ENCODE results near the gene AMZ2.
"Not testable (repeated sequence)": the region's sequence is repeated elsewhere in the genome, so short reads cannot be mapped to it uniquely, and the experiment has no call there.

The AMZ2 gene

GRCh38 chr17:68205251-68205807 is 42.5 kb upstream of the AMZ2 start:
- Histone ChIP-seq H3K79me2 (ENCODE audit: insufficient read depth, low read length) (peaks cover 13% of the 10 kb centered on the region), H4K20me1 (ENCODE audit: insufficient read depth, low read length) (no peaks in the 10 kb centered on the region), H3K9me2 (ENCODE audit: low read depth, low read length) (no peaks in the 10 kb centered on the region), H3F3A (ENCODE audit: insufficient read depth, low read length) (no peaks in the 10 kb centered on the region), H3K4me1 (ENCODE audit: insufficient read depth, low read length, severe bottlenecking) (peaks cover 32% of the 10 kb centered on the region), H3K27ac (ENCODE audit: low read depth, low read length, poor library complexity, severe bottlenecking) (peak overlapping the region; percentile 81), H3K4me2 (ENCODE audit: low read length) (peak overlapping the region; percentile 99), H3K36me3 (ENCODE audit: insufficient read depth, low read length) (peaks cover 13% of the 10 kb centered on the region), H3K4me3 (ENCODE audit: low read depth, low read length, poor library complexity, severe bottlenecking) (peak overlapping the region; percentile 91), H3K27me3 (ENCODE audit: insufficient read depth, low read length) (no peaks in the 10 kb centered on the region), H3K9me3 (ENCODE audit: low read length) (no peaks in the 10 kb centered on the region), H3K9ac (ENCODE audit: low read length) (peak overlapping the region; percentile 96), H2AFZ (ENCODE audit: low read length) (no peak overlapping the region)
- no peak for TF ChIP-seq EZH2 (IDR thresholded peaks at IDR 0.05; ENCODE audit: borderline replicate concordance, low read length)
- TF ChIP-seq, protein P1, sequence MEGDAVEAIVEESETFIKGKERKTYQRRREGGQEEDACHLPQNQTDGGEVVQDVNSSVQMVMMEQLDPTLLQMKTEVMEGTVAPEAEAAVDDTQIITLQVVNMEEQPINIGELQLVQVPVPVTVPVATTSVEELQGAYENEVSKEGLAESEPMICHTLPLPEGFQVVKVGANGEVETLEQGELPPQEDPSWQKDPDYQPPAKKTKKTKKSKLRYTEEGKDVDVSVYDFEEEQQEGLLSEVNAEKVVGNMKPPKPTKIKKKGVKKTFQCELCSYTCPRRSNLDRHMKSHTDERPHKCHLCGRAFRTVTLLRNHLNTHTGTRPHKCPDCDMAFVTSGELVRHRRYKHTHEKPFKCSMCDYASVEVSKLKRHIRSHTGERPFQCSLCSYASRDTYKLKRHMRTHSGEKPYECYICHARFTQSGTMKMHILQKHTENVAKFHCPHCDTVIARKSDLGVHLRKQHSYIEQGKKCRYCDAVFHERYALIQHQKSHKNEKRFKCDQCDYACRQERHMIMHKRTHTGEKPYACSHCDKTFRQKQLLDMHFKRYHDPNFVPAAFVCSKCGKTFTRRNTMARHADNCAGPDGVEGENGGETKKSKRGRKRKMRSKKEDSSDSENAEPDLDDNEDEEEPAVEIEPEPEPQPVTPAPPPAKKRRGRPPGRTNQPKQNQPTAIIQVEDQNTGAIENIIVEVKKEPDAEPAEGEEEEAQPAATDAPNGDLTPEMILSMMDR (IDR thresholded peaks at IDR 0.05; ENCODE audit: low read length), result peak; percentile 80

- Histone ChIP-seq H3K9ac (ENCODE audit: low read length) (peak overlapping the region; percentile 96), H3K4me1 (ENCODE audit: insufficient read depth, low read length, severe bottlenecking) (peaks cover 25% of the 10 kb centered on the region), H3K36me3 (ENCODE audit: insufficient read depth, low read length) (peaks cover 20% of the 10 kb centered on the region), H3K27ac (ENCODE audit: low read depth, low read length, poor library complexity, severe bottlenecking) (peak overlapping the region; percentile 81), H3F3A (ENCODE audit: insufficient read depth, low read length) (no peaks in the 10 kb centered on the region), H3K9me2 (ENCODE audit: low read depth, low read length) (no peaks in the 10 kb centered on the region), H4K20me1 (ENCODE audit: insufficient read depth, low read length) (no peaks in the 10 kb centered on the region), H2AFZ (ENCODE audit: low read length) (no peak overlapping the region), H3K79me2 (ENCODE audit: insufficient read depth, low read length) (peaks cover 13% of the 10 kb centered on the region), H3K9me3 (ENCODE audit: low read length) (no peaks in the 10 kb centered on the region), H3K4me2 (ENCODE audit: low read length) (peak overlapping the region; percentile 99), H3K27me3 (ENCODE audit: insufficient read depth, low read length) (no peaks in the 10 kb centered on the region), H3K4me3 (ENCODE audit: low read depth, low read length, poor library complexity, severe bottlenecking) (peak overlapping the region; percentile 91)
- no peak for TF ChIP-seq EZH2 (IDR thresholded peaks at IDR 0.05; ENCODE audit: borderline replicate concordance, low read length)
- TF ChIP-seq, protein P1 (IDR thresholded peaks at IDR 0.05; ENCODE audit: low read length), result no peak
These were observed 41.8 kb upstream of the AMZ2 start for GRCh38 chr17:68205808-68206720.

DNA sequence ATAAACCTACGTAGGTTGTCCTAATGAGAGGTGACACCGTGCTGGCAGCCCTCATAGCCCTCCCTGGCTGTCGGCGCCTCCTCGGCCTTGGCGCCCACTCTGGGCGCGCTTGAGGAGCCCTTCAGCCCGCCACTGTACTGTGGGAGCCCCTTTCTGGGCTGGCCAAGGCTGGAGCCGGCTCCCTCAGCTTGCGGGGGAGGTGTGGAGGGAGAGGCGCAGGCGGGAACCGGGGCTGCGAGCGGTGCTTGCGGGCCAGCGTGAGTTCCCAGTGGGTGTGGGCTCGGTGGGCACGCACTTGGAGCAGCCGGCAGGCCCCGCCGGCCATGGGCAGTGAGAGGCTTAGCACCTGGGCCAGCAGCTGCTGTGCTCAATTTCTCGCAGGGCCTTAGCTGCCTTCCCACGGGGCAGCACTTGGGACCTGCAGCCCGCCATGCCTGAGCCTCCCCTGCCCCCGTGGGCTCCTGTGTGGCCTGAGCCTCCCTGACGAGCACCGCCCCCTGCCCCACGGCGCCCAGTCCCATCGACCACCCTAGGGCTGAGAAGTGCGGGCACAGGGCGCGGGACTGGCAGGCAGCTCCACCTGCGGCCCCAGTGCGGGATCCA is 40.1 kb upstream of the AMZ2 start:
- Histone ChIP-seq H3K27me3 (ENCODE audit: insufficient read depth, low read length) (no peaks in the 10 kb centered on the region), H3K4me2 (ENCODE audit: low read length) (peak overlapping the region; percentile 99), H2AFZ (ENCODE audit: low read length) (no peak overlapping the region), H3K36me3 (ENCODE audit: insufficient read depth, low read length) (peaks cover 29% of the 10 kb centered on the region), H4K20me1 (ENCODE audit: insufficient read depth, low read length) (no peaks in the 10 kb centered on the region), H3K79me2 (ENCODE audit: insufficient read depth, low read length) (peaks cover 13% of the 10 kb centered on the region), H3F3A (ENCODE audit: insufficient read depth, low read length) (no peaks in the 10 kb centered on the region), H3K27ac (ENCODE audit: low read depth, low read length, poor library complexity, severe bottlenecking) (no peak overlapping the region), H3K9me3 (ENCODE audit: low read length) (no peaks in the 10 kb centered on the region), H3K4me3 (ENCODE audit: low read depth, low read length, poor library complexity, severe bottlenecking) (peak overlapping the region; percentile 91), H3K9ac (ENCODE audit: low read length) (peak overlapping the region; percentile 96; the same call in 1 of the 2 replicates), H3K4me1 (ENCODE audit: insufficient read depth, low read length, severe bottlenecking) (peaks cover 27% of the 10 kb centered on the region), H3K9me2 (ENCODE audit: low read depth, low read length) (no peaks in the 10 kb centered on the region)
- TF ChIP-seq EZH2 (IDR thresholded peaks at IDR 0.05; ENCODE audit: borderline replicate concordance, low read length), result no peak
- TF ChIP-seq, protein P1 (IDR thresholded peaks at IDR 0.05; ENCODE audit: low read length), result no peak

DNA sequence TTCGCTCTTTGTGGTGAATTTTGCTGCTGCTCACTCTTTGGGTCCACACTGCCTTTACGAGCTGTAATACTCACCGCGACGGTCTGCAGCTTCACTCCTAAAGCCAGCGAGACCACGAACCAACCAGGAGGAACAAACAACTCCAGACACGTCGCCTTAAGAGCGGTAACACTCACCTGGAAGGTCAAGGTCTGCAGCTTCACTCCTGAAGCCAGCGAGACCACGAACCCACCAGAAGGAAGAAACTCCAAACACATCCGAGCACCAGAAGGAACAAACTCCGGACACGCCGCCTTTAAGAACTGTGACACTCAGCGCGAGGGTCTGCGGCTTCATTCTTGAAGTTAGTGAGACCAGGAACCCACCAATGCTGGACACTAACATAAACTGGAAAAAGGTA is 39.2 kb upstream of the AMZ2 start:
- H3K9me3 ChIP-seq (ENCODE audit: low read length); H3K9ac ChIP-seq (ENCODE audit: low read length); H3K9me2 ChIP-seq (ENCODE audit: low read depth, low read length); H3K4me3 ChIP-seq (ENCODE audit: low read depth, low read length, poor library complexity, severe bottlenecking); H2AFZ ChIP-seq (ENCODE audit: low read length); H3K27ac ChIP-seq (ENCODE audit: low read depth, low read length, poor library complexity, severe bottlenecking); H3K27me3 ChIP-seq (ENCODE audit: insufficient read depth, low read length); H3F3A ChIP-seq (ENCODE audit: insufficient read depth, low read length); H3K4me2 ChIP-seq (ENCODE audit: low read length); H4K20me1 ChIP-seq (ENCODE audit: insufficient read depth, low read length): not testable (repeated sequence)
- Histone ChIP-seq H3K4me1 (ENCODE audit: insufficient read depth, low read length, severe bottlenecking) (peaks cover 36% of the 10 kb centered on the region), H3K36me3 (ENCODE audit: insufficient read depth, low read length) (peaks cover 31% of the 10 kb centered on the region), H3K79me2 (ENCODE audit: insufficient read depth, low read length) (peaks cover 13% of the 10 kb centered on the region)

All from OCI-LY1 (cell line).